ENCODE data around the gene CADPS.

CADPS gene

GRCh38 chr3:62874711-62875557 is at the start of gene CADPS:
Gene CADPS (minus strand): TSS chr3:62875416. CDS start chr3:62875029, 387 bp downstream.
- no peak for DNase-seq (ENCODE audit: low read depth)

GRCh38 chr3:62923066-62923465 is 47.9 kb upstream of the CADPS start:
- DNase-seq (ENCODE audit: low read depth), result no peak

GRCh38 chr3:62922326-62922725 is 47.1 kb upstream of the CADPS start:
- no peak for DNase-seq (ENCODE audit: low read depth)

GRCh38 chr3:62920466-62920784 is 45.2 kb upstream of the CADPS start:
- DNase-seq (ENCODE audit: low read depth), result no peak

GRCh38 chr3:62919784-62920465 is 44.7 kb upstream of the CADPS start:
- no peak for DNase-seq (ENCODE audit: low read depth)

- DNase-seq (ENCODE audit: low read depth), result no peak
These were observed 43.6 kb upstream of the CADPS start for GRCh38 chr3:62918777-62919176.

GRCh38 chr3:62918131-62918530 is 42.9 kb upstream of the CADPS start:
- no peak for DNase-seq (ENCODE audit: low read depth)

- DNase-seq (ENCODE audit: low read depth), result no peak
These were observed 36.3 kb upstream of the CADPS start for GRCh38 chr3:62911526-62911925.

- no peak for DNase-seq (ENCODE audit: low read depth)
These were observed 30.1 kb upstream of the CADPS start for GRCh38 chr3:62905331-62905730.

- DNase-seq (ENCODE audit: low read depth), result no peak
These were observed 23.6 kb upstream of the CADPS start for GRCh38 chr3:62898530-62899496.

- no peak for DNase-seq (ENCODE audit: low read depth)
These were observed 20.7 kb upstream of the CADPS start for GRCh38 chr3:62895901-62896300.

- DNase-seq (ENCODE audit: low read depth), result no peak
These were observed 17.7 kb upstream of the CADPS start for GRCh38 chr3:62892951-62893350.

- no peak for DNase-seq (ENCODE audit: low read depth)
These were observed 16.8 kb upstream of the CADPS start for GRCh38 chr3:62892045-62892444.

GRCh38 chr3:62888778-62889177 is 13.6 kb upstream of the CADPS start:
- no peak for DNase-seq (ENCODE audit: low read depth)

GRCh38 chr3:62888180-62888579 is 13.0 kb upstream of the CADPS start:
- no peak for DNase-seq (ENCODE audit: low read depth)

GRCh38 chr3:62885136-62885535 is 9.9 kb upstream of the CADPS start:
- DNase-seq (ENCODE audit: low read depth), result no peak

GRCh38 chr3:62884096-62884870 is 9.1 kb upstream of the CADPS start:
- DNase-seq (ENCODE audit: low read depth), result no peak

- DNase-seq (ENCODE audit: low read depth), result no peak
These were observed 7.5 kb upstream of the CADPS start for GRCh38 chr3:62882676-62883200.

GRCh38 chr3:62876064-62876463 is 848 bp upstream of the CADPS start:
- no peak for DNase-seq (ENCODE audit: low read depth)

GRCh38 chr3:62875558-62876002 is 364 bp upstream of the CADPS start:
- DNase-seq (ENCODE audit: low read depth), result no peak

Data from activated T-helper 9 cell treated with anti-CD3 and anti-CD28 coated beads, Interleukin-2, amount 50 U/mL, for 16 hours (primary cell).